ENCODE results near the gene FKBP1B.

FKBP1B gene

GRCh38 chr2:24045511-24046508, 3.7 kb upstream of the FKBP1B start:
- DNase-seq: no peak
- Histone ChIP-seq H3K36me3 (no peaks in the 10 kb centered on the region), H3K4me3 (peak overlapping the region in 1 of 2 donors; percentile 86), H3K4me1 (peaks cover 0 to 42% (median 22%) of the 10 kb centered on the region in 4 donors), H3K9me3 (no peaks in the 10 kb centered on the region), H3K27ac (peak overlapping the region; percentile 84), H3K27me3 (no peaks in the 10 kb centered on the region)
- intact Hi-C loops (cut with DNase I; ENCODE audit: low total_unique reads): loop anchor here (5.0 kb wide), 1 partner anchor 36 kb away; the partner anchor contains the start of gene TP53I3
- no peak for TF ChIP-seq CTCF (IDR thresholded peaks at IDR 0.05)

- no peaks in the 10 kb centered on the region for H3K9me3 ChIP-seq
- H3K4me3 ChIP-seq: peak overlapping the region; percentile 75 to 86
- H3K4me1 ChIP-seq: peaks cover 0 to 42% (median 22%) of the 10 kb centered on the region in 4 donors
- no peaks in the 10 kb centered on the region for H3K36me3 ChIP-seq
- no peak for DNase-seq
- intact Hi-C loops (cut with DNase I; ENCODE audit: low total_unique reads): loop anchor here (5.0 kb wide), 1 partner anchor 36 kb away; the partner anchor contains the start of gene TP53I3
- H3K27me3 ChIP-seq: no peaks in the 10 kb centered on the region
- TF ChIP-seq CTCF (IDR thresholded peaks at IDR 0.05): no peak
- peak overlapping the region; percentile 84 for H3K27ac ChIP-seq
Observed at GRCh38 chr2:24046599-24046929, 3.0 kb upstream of the FKBP1B start.

- intact Hi-C loops (cut with DNase I; ENCODE audit: low total_unique reads): loop anchor here (5.0 kb wide), 1 partner anchor 35 kb away; the partner anchor contains the start of gene TP53I3
- Histone ChIP-seq H3K27ac (peak within 1 kb of the TSS; percentile 84), H3K4me3 (peak within 1 kb of the TSS; percentile 75 to 86)
Observed at GRCh38 chr2:24046930-24047702, 2.4 kb upstream of the FKBP1B start, which contains the start of gene WDCP. WDCP (minus strand) TSS chr2:24047391; CDS start chr2:24039494, 7,897 bp downstream.

GRCh38 chr2:24047703-24048033, 1.9 kb upstream of the FKBP1B start:
- H3K27me3 ChIP-seq: no peaks in the 10 kb centered on the region
- peak overlapping the region; percentile 75 to 86 for H3K4me3 ChIP-seq
- peak overlapping the region in 1 of 2 donors; percentile 32 for H3K27ac ChIP-seq
- intact Hi-C loops (cut with DNase I; ENCODE audit: low total_unique reads): loop anchor here (5.0 kb wide), 1 partner anchor 35 kb away; the partner anchor contains the start of gene TP53I3
- H3K4me1 ChIP-seq: peaks cover 0 to 42% (median 22%) of the 10 kb centered on the region in 4 donors
- no peaks in the 10 kb centered on the region for H3K9me3 ChIP-seq
- TF ChIP-seq CTCF (IDR thresholded peaks at IDR 0.05): no peak
- no peak for DNase-seq
- H3K36me3 ChIP-seq: no peaks in the 10 kb centered on the region

More at GRCh38 chr2:24046930-24047702, 2.4 kb upstream of the FKBP1B start, which contains the start of gene WDCP:
- H3K4me1 ChIP-seq: peaks cover 0 to 42% (median 22%) of the 10 kb centered on the region in 4 donors
- TF ChIP-seq CTCF (IDR thresholded peaks at IDR 0.05): no peak
- H3K27me3 ChIP-seq: no peaks in the 10 kb centered on the region
- no peaks in the 10 kb centered on the region for H3K9me3 ChIP-seq
- DNase-seq: peak; percentile 98 to 99
- no peaks in the 10 kb centered on the region for H3K36me3 ChIP-seq

- no peaks in the 10 kb centered on the region for H3K9me3 ChIP-seq
- no peak for DNase-seq
- H3K27ac ChIP-seq: peak overlapping the region in 1 of 2 donors; percentile 73
- intact Hi-C loops (cut with DNase I; ENCODE audit: low total_unique reads): loop anchor here (5.0 kb wide), 1 partner anchor 33 kb away; the partner anchor contains the start of gene TP53I3
- TF ChIP-seq CTCF (IDR thresholded peaks at IDR 0.05): no peak
- H3K4me3 ChIP-seq: peak overlapping the region; percentile 68 to 80
- no peaks in the 10 kb centered on the region for H3K36me3 ChIP-seq
- peaks cover 0 to 42% (median 22%) of the 10 kb centered on the region in 4 donors for H3K4me1 ChIP-seq
- no peaks in the 10 kb centered on the region for H3K27me3 ChIP-seq
Observed at GRCh38 chr2:24048769-24049484, 614 bp upstream of the FKBP1B start.

All from tibial artery (tissue), 4 donors.